Upper lobe of left lung (tissue), 6 donors: Measurements from ENCODE around the gene ARMC7. TPM values are rescaled to one million over a fixed set of nuclear protein-coding genes. Genes with fewer than 3 reads are reported as not detected.
"Not testable (repeated sequence)": the region's sequence is repeated elsewhere in the genome, so short reads cannot be mapped to it uniquely, and the experiment has no call there.

Experiments used
- ATAC-seq, 2 donors: fragments of 200-7000 bp; cut with Tn5 transposase; one replicate each; pipeline ENCODE4 v1.9.1; 2022; ENCODE audit warnings: mild to moderate bottlenecking in 2 of 2, moderate library complexity in 2 of 2; ENCODE audit not compliant: low FRiP score in 2 of 2
- DNase-seq, 2 donors: peaks; one replicate each; pipeline ENCODE4 v3.0.0-alpha.2; 2019 to 2020
- H3K27ac ChIP-seq, 4 donors: fragments of 200-600 bp; sonication (generic); one replicate each; pipeline ENCODE4 v1.5.1; 2016 to 2019
- H3K27me3 ChIP-seq, 4 donors: fragments of 200-600 bp; sonication (generic); one replicate each; pipeline ENCODE4 v1.5.1; 2017 to 2019
- H3K36me3 ChIP-seq, 4 donors: fragments of 200-600 bp; sonication (generic); one replicate each; pipeline ENCODE4 v1.5.1; 2016 to 2019
- H3K4me1 ChIP-seq, 4 donors: fragments of 200-600 bp; sonication (generic); one replicate each; pipeline ENCODE4 v1.5.1; 2018 to 2019
- H3K4me3 ChIP-seq, 4 donors: fragments of 200-600 bp; sonication (generic); one replicate each; pipeline ENCODE4 v1.5.1; 2017 to 2019; ENCODE audit warnings: mild to moderate bottlenecking in 2 of 4, moderate library complexity in 1 of 4
- H3K9me3 ChIP-seq, 4 donors: fragments of 200-600 bp; sonication (generic); one replicate each; pipeline ENCODE4 v1.5.1; 2018 to 2019
- EP300 ChIP-seq, 4 donors: sonication (generic); formaldehyde crosslinking; IDR thresholded peaks; one replicate each; pipeline ENCODE4 v1.5.1; 2017; ENCODE audit warnings: antibody characterized with exemption in 4 of 4, control low read depth in 2 of 4
- POLR2A ChIP-seq, 4 donors: fragments of 450-650 bp; IDR thresholded peaks; one replicate each; pipeline ENCODE4 v1.5.1; 2016 to 2017; ENCODE audit warnings: antibody characterized with exemption in 4 of 4, mild to moderate bottlenecking in 2 of 4
- POLR2AphosphoS5 ChIP-seq, 2 donors: sonication (generic); formaldehyde crosslinking; IDR thresholded peaks; one replicate each; pipeline ENCODE4 v1.5.1; 2017; ENCODE audit warnings: antibody characterized with exemption in 2 of 2
- WGBS, 2 donors: methylation state at CpG; one replicate each; pipeline ENCODE4 v1.1.5; 2017 to 2018; 5-methylcytosine and 5-hydroxymethylcytosine counted together
- total RNA-seq, 6 donors: library from RNA; depleted of rRNA in 4 of 6; stranded (reverse); fragments of >200 nt in 4 of 6; gene quantifications; one replicate each; pipeline versions ENCODE4 v1.1.0 to v1.2.1, GENCODE V29; 2016 to 2021
- TF ChIP-seq, protein P1 (sequence below), 6 experiments: fragments of 450-650 bp in 4 of 6; fragments of 200-600 bp in 2 of 6; sonication (generic) in 2 of 6; IDR thresholded peaks; one replicate each; pipeline ENCODE4 v1.5.1; 2016 to 2019; ENCODE audit warnings: antibody characterized with exemption in 6 of 6
- donor health status: DM: no; HTN: no; CAD: no; lungs with moderate emphysema.
- donor health status: DM: no; HTN: yes; CAD: no; lungs with severe emphysema.

Gene ARMC7
- total RNA-seq, 6 donors from 2014 or later: 7.3 to 29.5 (median 16.6) TPM

DNA sequence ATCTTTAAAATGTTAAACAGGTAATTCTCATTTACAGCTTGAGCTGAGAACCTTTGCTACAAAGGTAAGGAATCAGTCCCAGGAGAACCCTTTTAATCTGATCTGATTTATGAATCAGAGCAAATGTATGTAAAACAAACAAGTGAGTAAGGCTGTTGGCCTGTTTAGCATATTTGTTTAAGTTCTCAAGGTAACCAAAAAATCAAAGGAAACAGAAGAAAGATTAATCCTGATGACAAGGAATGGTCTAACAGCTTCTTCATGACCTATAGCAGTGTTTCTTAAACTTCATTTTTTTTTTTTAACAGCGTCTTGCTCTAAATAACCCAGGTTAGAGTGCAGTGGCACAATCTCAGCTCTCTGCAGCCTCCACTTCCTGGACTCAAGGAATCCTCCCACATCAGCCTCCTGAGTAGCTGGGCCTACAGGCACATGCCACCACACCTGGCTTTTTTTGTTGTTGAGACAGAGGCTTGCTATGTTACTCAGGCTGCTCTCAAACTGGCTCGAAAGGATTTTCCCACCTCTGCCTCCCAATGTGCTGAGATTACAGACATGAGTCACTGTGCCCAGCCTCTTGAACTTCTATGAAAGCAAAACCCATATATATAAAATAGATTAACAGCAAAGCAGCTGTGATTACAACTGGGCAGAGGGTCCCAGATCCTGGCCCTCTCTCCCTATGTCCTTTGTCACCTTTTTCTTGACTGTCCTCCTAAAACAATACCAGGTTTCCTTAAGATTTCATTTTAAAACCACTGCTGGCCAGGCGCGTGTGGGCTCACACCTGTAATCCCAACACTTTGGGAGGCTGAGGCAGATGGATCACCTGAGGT is 49.6 kb downstream of the ARMC7 start:
- H3K4me3 ChIP-seq: no peak overlapping the region
- no peaks in the 10 kb centered on the region for H3K9me3 ChIP-seq
- no peaks in the 10 kb centered on the region for H3K27me3 ChIP-seq
- H3K27ac ChIP-seq: no peak overlapping the region
- peaks cover 0 to 17% (median 4%) of the 10 kb centered on the region in 4 donors for H3K36me3 ChIP-seq
- WGBS, 2 donors: 86 to 94% methylated on average over 4 of the region's 4 CpGs
- no peak for TF ChIP-seq EP300 (IDR thresholded peaks at IDR 0.05)
- TF ChIP-seq, protein P1, sequence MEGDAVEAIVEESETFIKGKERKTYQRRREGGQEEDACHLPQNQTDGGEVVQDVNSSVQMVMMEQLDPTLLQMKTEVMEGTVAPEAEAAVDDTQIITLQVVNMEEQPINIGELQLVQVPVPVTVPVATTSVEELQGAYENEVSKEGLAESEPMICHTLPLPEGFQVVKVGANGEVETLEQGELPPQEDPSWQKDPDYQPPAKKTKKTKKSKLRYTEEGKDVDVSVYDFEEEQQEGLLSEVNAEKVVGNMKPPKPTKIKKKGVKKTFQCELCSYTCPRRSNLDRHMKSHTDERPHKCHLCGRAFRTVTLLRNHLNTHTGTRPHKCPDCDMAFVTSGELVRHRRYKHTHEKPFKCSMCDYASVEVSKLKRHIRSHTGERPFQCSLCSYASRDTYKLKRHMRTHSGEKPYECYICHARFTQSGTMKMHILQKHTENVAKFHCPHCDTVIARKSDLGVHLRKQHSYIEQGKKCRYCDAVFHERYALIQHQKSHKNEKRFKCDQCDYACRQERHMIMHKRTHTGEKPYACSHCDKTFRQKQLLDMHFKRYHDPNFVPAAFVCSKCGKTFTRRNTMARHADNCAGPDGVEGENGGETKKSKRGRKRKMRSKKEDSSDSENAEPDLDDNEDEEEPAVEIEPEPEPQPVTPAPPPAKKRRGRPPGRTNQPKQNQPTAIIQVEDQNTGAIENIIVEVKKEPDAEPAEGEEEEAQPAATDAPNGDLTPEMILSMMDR (IDR thresholded peaks at IDR 0.05): no peak
- no peak for TF ChIP-seq POLR2A (IDR thresholded peaks at IDR 0.05)
- TF ChIP-seq POLR2AphosphoS5 (IDR thresholded peaks at IDR 0.05): no peak
- peaks cover 0 to 7% (median 5%) of the 10 kb centered on the region in 4 donors for H3K4me1 ChIP-seq
- DNase-seq (no peak), ATAC-seq (no peak)

DNA sequence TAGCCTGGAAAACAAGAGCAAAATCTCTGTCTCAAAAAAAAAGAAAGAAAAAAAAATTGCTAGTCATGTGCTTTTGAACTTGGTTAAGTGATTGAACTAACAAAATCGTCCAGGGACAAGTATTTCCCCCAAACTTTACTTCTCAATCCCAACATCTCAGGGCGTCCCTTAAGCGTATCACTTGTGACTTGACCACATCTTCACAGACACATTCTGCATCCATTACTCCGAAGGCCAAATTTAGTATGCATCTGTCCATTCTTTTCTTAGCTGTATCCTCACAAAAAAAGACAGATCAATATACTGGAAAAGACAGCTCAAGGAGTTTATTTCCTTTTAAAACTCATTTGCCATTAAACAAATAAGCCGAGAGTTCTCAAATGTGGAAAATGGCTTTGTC is 50.4 kb downstream of the ARMC7 start:
- WGBS, 2 donors: 90 to 92% methylated on average over 5 of the region's 5 CpGs
- Histone ChIP-seq H3K36me3 (peaks cover 0 to 24% (median 8%) of the 10 kb centered on the region in 4 donors), H3K4me3 (no peak overlapping the region), H3K27ac (no peak overlapping the region), H3K9me3 (no peaks in the 10 kb centered on the region), H3K4me1 (peaks cover 0 to under 1% (median 0%) of the 10 kb centered on the region in 4 donors), H3K27me3 (no peaks in the 10 kb centered on the region)
- TF ChIP-seq POLR2AphosphoS5 (IDR thresholded peaks at IDR 0.05): no peak
- no peak for TF ChIP-seq POLR2A (IDR thresholded peaks at IDR 0.05)
- TF ChIP-seq EP300 (IDR thresholded peaks at IDR 0.05): no peak
- TF ChIP-seq, protein P1 (IDR thresholded peaks at IDR 0.05): no peak
- DNase-seq (no peak), ATAC-seq (no peak)

DNA sequence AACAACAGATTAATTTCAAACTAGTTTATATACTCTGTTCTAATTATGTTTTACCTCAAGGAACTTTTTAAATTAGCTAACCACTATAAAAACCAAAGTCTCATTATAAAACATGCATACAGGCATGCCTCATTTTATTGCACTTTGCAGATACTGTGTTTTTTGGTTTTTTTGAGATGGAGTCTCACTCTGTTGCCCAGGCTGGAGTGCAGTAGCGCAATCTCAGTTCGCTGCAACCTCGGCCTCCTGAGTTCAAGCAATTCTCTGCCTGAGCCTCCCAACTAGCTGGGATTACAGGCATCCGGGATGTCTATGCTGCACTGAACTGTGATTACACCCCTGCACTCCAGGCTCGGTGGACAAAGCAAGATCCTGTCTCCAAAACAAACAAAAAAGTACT is 53.3 kb downstream of the ARMC7 start:
- Histone ChIP-seq H3K4me3 (no peak overlapping the region), H3K27ac (no peak overlapping the region), H3K9me3 (no peaks in the 10 kb centered on the region), H3K4me1 (no peaks in the 10 kb centered on the region), H3K27me3 (no peaks in the 10 kb centered on the region), H3K36me3 (peaks cover 0 to 51% (median 27%) of the 10 kb centered on the region in 4 donors)
- ATAC-seq (no peak), DNase-seq (no peak)
- TF ChIP-seq, protein P1 (IDR thresholded peaks at IDR 0.05): no peak
- TF ChIP-seq EP300 (IDR thresholded peaks at IDR 0.05): no peak
- WGBS, 2 donors: 82 to 86% methylated on average over 5 of the region's 5 CpGs

DNA sequence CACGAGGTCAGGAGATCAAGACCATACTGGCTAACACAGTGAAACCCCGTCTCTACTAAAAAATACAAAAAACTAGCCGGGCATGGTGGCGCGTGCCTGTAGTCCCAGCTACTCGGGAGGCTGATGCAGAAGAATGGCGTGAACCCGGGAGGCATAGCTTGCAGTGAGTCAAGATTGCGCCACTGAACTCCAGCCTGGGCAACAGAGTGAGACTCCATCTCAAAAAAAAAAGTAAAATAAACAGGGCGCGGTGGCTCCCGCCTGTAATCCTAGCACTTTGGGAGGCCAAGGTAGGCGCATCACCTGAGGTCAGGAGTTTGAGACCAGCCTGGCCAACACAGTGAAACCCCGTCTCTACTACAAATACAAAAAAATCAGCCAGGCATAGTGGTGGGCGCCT is 54.8 kb downstream of the ARMC7 start:
- H3K27ac ChIP-seq, H3K9me3 ChIP-seq, H3K4me3 ChIP-seq, ATAC-seq, DNase-seq, H3K4me1 ChIP-seq, H3K27me3 ChIP-seq: not testable (repeated sequence)
- peaks cover 0 to 66% (median 32%) of the 10 kb centered on the region in 4 donors for H3K36me3 ChIP-seq
- WGBS, 2 donors: 95 to 96% methylated on average over 15 of the region's 15 CpGs

DNA sequence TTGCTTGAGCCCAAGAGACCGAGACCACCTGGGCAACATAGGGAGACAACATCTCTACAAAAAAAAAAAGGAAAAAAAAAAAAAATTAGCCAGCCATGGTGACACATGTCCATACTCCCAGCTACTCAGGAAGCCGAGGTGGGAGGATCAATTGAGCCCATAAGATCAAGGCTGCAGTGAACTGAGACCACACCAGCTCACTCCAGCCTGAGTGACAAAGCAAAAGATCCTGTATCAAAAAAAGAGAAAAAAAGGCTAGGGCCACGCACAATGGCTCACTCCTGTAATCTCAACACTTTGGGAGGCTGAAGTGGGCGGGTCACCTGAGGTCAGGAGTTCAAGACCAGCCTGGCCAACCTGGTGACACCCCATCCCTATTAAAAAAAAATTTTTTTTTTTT is 59.2 kb downstream of the ARMC7 start:
- Histone ChIP-seq H3K9me3 (no peaks in the 10 kb centered on the region), H3K36me3 (peaks cover 0 to 82% (median 61%) of the 10 kb centered on the region in 4 donors), H3K4me1 (peaks cover 0 to 7% (median 3%) of the 10 kb centered on the region in 4 donors), H3K27me3 (no peaks in the 10 kb centered on the region), H3K4me3 (no peak overlapping the region), H3K27ac (no peak overlapping the region)
- WGBS, 2 donors: 89 to 90% methylated on average over 4 of the region's 4 CpGs
- DNase-seq (no peak), ATAC-seq (no peak)
- no peak for TF ChIP-seq POLR2AphosphoS5 (IDR thresholded peaks at IDR 0.05)
- TF ChIP-seq, protein P1 (IDR thresholded peaks at IDR 0.05): no peak
- TF ChIP-seq POLR2A (IDR thresholded peaks at IDR 0.05): no peak
- no peak for TF ChIP-seq EP300 (IDR thresholded peaks at IDR 0.05)
